UCSD-AML1 (cell line): Measurements from ENCODE around the gene RTN4RL2.

ENCODE experiments used
- DNase-seq: peaks from one replicate; lab custom pipeline; 2025; ENCODE audit not compliant: unreplicated experiment; lab: John Stamatoyannopoulos, UW

Gene RTN4RL2

GRCh38 chr11:57461841-57462489, 1.6 kb downstream of the RTN4RL2 start:
- no peak for DNase-seq

- no peak for DNase-seq
Measured at GRCh38 chr11:57462597-57462996, 2.3 kb downstream of the RTN4RL2 start.

GRCh38 chr11:57463671-57464538, 3.6 kb downstream of the RTN4RL2 start:
- DNase-seq = no peak

GRCh38 chr11:57464539-57465181, 4.3 kb downstream of the RTN4RL2 start:
- DNase-seq = no peak

GRCh38 chr11:57466680-57467079, 6.4 kb downstream of the RTN4RL2 start:
- DNase-seq = no peak

- DNase-seq = no peak
Measured at GRCh38 chr11:57467508-57468157, 7.3 kb downstream of the RTN4RL2 start.

- DNase-seq = no peak
Measured at GRCh38 chr11:57468276-57468675, 7.9 kb downstream of the RTN4RL2 start.

GRCh38 chr11:57469268-57469667, 8.9 kb downstream of the RTN4RL2 start:
- no peak for DNase-seq

GRCh38 chr11:57471496-57471895, 11.2 kb downstream of the RTN4RL2 start:
- no peak for DNase-seq

- DNase-seq = peak; percentile 34
Measured at GRCh38 chr11:57473285-57473841, 13.0 kb downstream of the RTN4RL2 start.

GRCh38 chr11:57474017-57474802, 13.9 kb downstream of the RTN4RL2 start:
- DNase-seq = peak; percentile 72

GRCh38 chr11:57474803-57475115, 14.4 kb downstream of the RTN4RL2 start:
- no peak for DNase-seq

- DNase-seq = no peak
Measured at GRCh38 chr11:57475191-57475590, 14.9 kb downstream of the RTN4RL2 start.

- no peak for DNase-seq
Measured at GRCh38 chr11:57475671-57476046, 15.3 kb downstream of the RTN4RL2 start.

GRCh38 chr11:57476047-57476756, 15.9 kb downstream of the RTN4RL2 start:
- no peak for DNase-seq

- no peak for DNase-seq
Measured at GRCh38 chr11:57476757-57477506, 16.6 kb downstream of the RTN4RL2 start.

- no peak for DNase-seq
Measured at GRCh38 chr11:57477507-57478189, 17.3 kb downstream of the RTN4RL2 start.

- no peak for DNase-seq
Measured at GRCh38 chr11:57479021-57479663, 18.8 kb downstream of the RTN4RL2 start.
